Skin epidermis (tissue), 12 donors: ENCODE results near the gene RABL6.
"Not testable (repeated sequence)": the region's sequence is repeated elsewhere in the genome, so short reads cannot be mapped to it uniquely, and the experiment has no call there.

Experiments
- H3K27ac ChIP-seq, 21 experiments: fragments of 200-600 bp; sonication (generic) in 11 of 21; one replicate each; pipeline ENCODE4 v1.5.0; 2020; ENCODE audit warnings: mild to moderate bottlenecking in 3 of 21, inconsistent platforms in 2 of 21, moderate library complexity in 2 of 21
- H3K4me3 ChIP-seq, 7 experiments: fragments of 200-600 bp; sonication (generic) in 2 of 7; one replicate each; pipeline ENCODE4 v1.5.0; 2020; ENCODE audit warnings: inconsistent platforms in 2 of 7, mild to moderate bottlenecking in 2 of 7, moderate library complexity in 1 of 7

Gene RABL6

DNA sequence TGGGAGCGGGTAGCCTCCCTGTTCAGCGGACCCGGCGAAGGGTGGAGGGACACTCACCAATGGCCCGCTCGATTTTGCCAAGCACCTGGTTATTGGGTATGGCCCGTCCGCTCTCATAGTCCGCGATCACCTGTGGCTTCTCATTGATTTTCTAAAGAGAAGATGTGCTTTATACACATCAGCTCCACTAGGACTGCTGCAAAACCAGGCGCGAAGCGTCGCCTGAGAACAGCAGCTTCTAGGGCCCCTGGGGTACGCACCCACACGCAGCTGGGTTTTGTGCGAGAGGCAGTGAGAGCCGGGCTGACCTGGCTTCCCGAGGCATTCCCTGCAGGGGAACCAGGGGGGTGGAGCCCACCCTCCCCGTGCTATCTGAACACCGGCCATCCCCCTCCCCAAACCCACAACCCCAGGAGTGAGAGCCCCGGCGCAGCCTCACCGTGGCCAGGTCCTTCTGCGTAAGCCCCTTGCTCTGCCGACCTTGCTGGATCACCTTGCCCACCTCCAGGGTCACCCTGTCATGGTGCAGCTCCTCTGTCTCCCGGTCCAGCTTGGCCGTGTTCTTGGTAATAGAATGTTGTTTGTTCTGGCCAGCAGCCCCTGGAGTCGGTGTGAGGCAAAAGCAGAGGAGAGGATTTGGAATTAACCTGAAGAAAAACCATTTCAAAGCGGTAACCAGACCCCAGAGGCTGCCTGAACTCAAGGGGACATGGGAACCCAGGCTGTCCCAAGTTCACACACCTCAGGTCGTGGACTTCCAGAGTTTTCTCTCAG lies 55.3 kb downstream of the RABL6 start:
- no peak overlapping the region for H3K27ac ChIP-seq
- no peak overlapping the region for H3K4me3 ChIP-seq

- no peak overlapping the region for H3K27ac ChIP-seq
- no peak overlapping the region for H3K4me3 ChIP-seq
Measured at GRCh38 chr9:136863623-136864273, 56.0 kb downstream of the RABL6 start.

- peak overlapping the region; percentile 82 to 97 (median 90) for H3K4me3 ChIP-seq
- H3K27ac ChIP-seq = peak overlapping the region in 19 of 21 experiments; percentile 87 to 99 (median 96)
Measured at GRCh38 chr9:136865041-136865767, 57.5 kb downstream of the RABL6 start.

DNA sequence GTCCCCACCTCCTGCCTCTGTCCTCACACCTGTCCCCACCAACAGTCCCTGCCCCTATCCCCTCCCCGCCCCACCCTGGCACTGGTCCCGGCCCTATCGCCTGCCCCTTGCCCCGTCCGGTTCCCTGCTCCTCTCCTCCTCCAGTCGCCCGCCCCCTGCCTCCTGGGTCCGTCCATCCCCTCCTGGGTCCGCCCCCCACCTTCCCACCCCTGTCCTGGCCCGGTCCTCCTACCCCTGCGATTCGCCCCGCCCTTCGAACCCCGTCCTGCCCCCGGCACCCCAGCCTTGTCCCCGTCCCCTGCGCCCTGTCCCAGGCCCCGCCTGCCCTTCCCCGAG lies 58.0 kb downstream of the RABL6 start:
- peak overlapping the region; percentile 60 to 99 (median 96) for H3K27ac ChIP-seq
- H3K4me3 ChIP-seq = peak overlapping the region; percentile 82 to 97 (median 90)

DNA sequence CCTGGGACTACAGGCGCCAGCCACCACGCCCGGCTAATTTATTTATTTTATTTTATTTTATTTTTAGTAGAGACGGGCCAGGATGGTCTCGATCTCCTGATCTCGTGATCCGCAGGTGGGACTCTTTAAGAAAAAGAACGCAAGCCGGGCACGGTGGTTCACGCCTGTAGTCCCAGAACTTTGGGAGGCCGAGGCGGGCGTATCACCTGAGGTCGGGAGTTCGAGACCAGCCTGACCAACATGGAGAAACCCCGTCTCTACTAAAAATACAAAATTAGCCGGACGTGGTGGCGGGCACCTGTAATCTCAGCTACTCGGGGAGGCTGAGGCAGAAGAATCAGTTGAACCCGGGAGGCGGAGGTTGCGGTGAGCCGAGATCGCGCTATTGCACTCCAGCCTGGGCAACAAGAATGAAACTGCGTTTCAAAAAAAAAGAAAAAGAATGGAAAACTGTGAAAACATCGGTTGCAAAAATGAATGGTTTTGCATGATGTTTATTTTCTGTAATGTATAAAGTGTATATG lies 59.2 kb downstream of the RABL6 start:
- peak overlapping the region; percentile 82 to 97 (median 90) for H3K4me3 ChIP-seq
- peak overlapping the region in 19 of 21 experiments; percentile 11 to 99 (median 96) for H3K27ac ChIP-seq

GRCh38 chr9:136867480-136867879 lies 59.7 kb downstream of the RABL6 start:
- no peak overlapping the region for H3K4me3 ChIP-seq
- H3K27ac ChIP-seq = no peak overlapping the region

DNA sequence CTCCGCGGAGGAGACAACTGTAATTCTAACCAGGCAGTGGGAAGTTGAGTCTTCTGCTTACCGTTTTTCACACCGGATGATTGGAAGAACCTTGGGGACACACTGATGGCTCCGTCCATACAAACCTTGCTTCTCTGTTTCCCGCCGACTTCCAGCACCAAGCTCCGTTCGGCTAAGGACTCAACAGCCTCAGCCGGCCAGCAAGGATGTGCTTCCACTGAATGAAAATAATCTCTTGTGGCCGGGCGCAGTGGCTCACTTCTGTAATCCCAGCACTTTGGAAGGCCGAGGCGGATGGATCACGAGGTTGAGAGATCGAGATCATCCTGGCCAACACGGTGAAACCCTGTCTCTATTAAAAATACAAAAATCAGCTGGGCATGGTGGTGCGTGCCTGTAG lies 60.2 kb downstream of the RABL6 start:
- H3K27ac ChIP-seq = no peak overlapping the region

DNA sequence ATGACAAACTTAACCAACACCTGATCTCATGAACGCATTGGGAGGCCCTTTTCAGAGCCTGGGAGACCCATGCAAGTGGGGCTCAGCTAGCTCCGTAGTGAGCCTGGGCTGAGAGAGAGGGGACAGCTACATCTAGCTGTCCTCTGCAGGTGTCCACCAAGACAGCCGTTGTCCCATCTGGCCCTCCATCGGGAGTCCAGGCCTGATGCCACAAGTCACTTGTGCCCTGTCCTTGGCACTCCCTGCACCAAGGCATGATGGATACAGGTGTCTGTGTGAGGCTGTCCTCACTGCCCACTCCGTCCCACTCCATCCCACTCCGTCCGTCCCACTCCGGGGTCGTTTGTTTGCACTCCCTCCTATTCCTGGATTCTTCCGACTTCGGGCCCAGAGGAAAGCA lies 60.9 kb downstream of the RABL6 start:
- H3K4me3 ChIP-seq = no peak overlapping the region

More for the DNA sequence above, 60.2 kb downstream of the RABL6 start:
- H3K4me3 ChIP-seq = no peak overlapping the region

DNA sequence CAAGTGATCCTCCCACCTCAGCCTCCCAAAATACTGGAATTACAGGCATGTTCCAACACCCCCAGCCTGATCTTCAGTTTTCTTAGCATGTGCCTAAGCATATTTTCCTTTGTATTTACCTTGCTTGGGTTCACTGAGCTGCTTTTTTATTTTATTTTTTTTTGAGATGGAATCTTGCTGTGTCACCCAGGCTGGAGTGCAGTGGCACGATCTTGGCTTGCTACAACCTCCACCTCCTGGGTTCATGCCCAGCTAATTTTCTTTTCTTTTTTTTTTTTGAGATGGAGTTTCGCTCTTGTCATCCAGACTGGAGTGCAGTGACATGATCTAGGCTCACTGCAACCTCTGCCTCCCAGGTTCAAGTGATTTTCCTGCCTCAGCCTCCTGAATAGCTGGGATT lies 61.9 kb downstream of the RABL6 start:
- not testable (repeated sequence) for H3K27ac ChIP-seq

More for the DNA sequence above, 60.9 kb downstream of the RABL6 start:
- no peak overlapping the region for H3K27ac ChIP-seq

DNA sequence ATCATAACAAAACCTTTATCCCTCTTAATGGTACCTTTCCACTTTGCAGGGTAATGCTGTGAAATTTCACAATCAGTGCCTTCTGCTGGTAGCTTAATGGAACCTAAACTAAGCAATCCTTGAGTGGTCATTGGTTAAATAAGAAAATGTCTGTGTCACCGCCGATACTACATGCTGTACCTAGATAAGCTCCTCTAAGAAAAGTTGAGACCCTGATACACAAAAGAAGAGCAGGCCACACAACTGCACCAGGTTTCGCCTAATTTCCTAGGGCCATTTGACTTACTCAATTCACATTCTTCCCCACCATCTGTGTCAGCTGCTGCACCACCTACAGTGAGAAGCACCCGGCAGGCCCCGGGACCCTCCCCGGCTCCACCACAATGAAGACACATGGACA lies 67.4 kb downstream of the RABL6 start:
- H3K27ac ChIP-seq = no peak overlapping the region

More for the DNA sequence above, 61.9 kb downstream of the RABL6 start:
- H3K4me3 ChIP-seq = not testable (repeated sequence)

GRCh38 chr9:136876476-136876875 lies 68.7 kb downstream of the RABL6 start:
- H3K27ac ChIP-seq = no peak overlapping the region
- H3K4me3 ChIP-seq = no peak overlapping the region

More for the DNA sequence above, 67.4 kb downstream of the RABL6 start:
- no peak overlapping the region for H3K4me3 ChIP-seq

DNA sequence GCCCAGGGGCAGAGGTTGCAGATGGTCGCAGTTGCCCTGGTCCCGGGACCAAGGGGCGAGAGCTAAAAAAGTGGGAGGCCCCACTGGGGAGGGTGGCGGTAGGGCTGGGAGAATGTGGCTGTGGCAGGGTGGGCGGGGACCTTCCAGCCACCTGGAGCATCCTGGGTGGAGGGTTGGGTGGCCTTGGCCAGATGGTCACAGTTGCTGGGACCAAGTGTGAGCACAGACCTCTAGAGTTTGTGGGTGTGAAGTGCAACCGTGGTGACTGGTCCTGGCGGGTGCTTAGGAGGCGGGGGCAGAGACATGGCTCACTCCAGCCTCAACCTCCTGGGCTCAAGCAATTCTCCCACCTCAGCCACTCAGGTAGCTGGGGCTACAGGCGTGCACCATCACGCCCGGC lies 72.9 kb downstream of the RABL6 start:
- Histone ChIP-seq H3K27ac (peak overlapping the region in 1 of 21 experiments; percentile 96), H3K4me3 (no peak overlapping the region)

DNA sequence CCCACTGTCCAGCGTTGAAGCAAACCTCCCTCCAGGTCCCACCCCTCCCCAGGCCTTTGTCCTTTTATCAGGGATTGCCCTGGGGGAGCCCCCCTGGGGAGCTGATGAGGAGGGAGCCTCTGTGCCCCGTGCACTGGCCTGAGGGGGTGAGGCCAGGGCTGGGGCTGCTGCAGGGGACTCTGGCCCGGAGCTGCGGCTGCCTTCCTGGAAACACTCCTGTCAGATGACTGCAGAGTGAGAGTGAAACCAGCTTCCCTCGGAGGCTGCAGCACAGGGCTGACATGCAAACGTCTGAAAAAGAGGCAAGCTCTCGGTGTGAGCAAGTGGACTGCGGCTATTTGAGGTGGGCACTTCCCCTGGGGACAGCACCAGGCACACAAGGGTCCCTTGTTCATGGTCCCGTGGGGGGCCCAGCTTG lies 74.0 kb downstream of the RABL6 start:
- peak overlapping the region; percentile 6 to 38 (median 25) for H3K4me3 ChIP-seq
- H3K27ac ChIP-seq = peak overlapping the region in 20 of 21 experiments; percentile 37 to 96 (median 84)

GRCh38 chr9:136882109-136882946 lies 74.6 kb downstream of the RABL6 start:
- Histone ChIP-seq H3K27ac (peak overlapping the region in 20 of 21 experiments; percentile 37 to 96 (median 84)), H3K4me3 (peak overlapping the region; percentile 6 to 38 (median 25))

DNA sequence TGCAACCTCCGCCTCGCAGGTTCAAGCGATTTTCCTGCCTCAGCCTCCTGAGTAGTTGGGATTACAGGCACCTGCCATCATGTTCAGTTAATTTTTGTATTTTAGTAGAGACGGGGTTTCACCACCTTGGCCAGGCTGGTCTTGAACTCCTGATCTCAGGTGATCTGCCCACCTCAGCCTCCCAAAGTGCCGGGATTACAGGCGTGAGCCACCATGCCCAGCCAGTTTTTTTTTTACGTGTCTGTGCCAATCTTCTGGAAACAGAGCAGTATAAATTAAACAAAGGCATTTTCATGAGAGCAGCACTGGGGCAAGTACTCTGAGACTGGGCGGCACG lies 75.2 kb downstream of the RABL6 start:
- H3K4me3 ChIP-seq = not testable (repeated sequence)
- peak overlapping the region in 18 of 21 experiments; percentile 47 to 96 (median 83) for H3K27ac ChIP-seq

- H3K27ac ChIP-seq = peak overlapping the region in 8 of 21 experiments; percentile 50 to 96 (median 84)
- not testable (repeated sequence) for H3K4me3 ChIP-seq
Measured at GRCh38 chr9:136883670-136884069, 75.9 kb downstream of the RABL6 start.

- peak within 1 kb of the TSS; percentile 77 to 99 (median 90) for H3K4me3 ChIP-seq
- H3K27ac ChIP-seq = peak within 1 kb of the TSS; percentile 84 to 99 (median 91)
Measured at GRCh38 chr9:136885950-136886578, 78.3 kb downstream of the RABL6 start, which contains the start of gene TRAF2. TRAF2 (plus strand) TSS chr9:136886516; CDS start chr9:136898741, 12,225 bp downstream.
